Activated CD4-positive, CD25-positive, alpha-beta regulatory T cell treated with anti-CD3 and anti-CD28 coated beads, Interleukin-2, amount 50 U/mL, for 16 hours (primary cell): ENCODE data around the gene EPG5.
"Not testable (repeated sequence)": the region's sequence is repeated elsewhere in the genome, so short reads cannot be mapped to it uniquely, and the experiment has no call there.

ENCODE experiments used
- DNase-seq: peaks from one replicate; pipeline ENCODE4 v3.0.0-alpha.2; 2020; ENCODE audit warnings: low read depth, low spot score

EPG5 gene

GRCh38 chr18:45967007-45967706 lies at the start of gene EPG5:
Gene EPG5 (minus strand): TSS chr18:45967329. CDS start chr18:45967239, 90 bp downstream.
- peak; percentile 85 for DNase-seq

GRCh38 chr18:46013484-46014189 lies 46.5 kb upstream of the EPG5 start:
- no peak for DNase-seq

DNA sequence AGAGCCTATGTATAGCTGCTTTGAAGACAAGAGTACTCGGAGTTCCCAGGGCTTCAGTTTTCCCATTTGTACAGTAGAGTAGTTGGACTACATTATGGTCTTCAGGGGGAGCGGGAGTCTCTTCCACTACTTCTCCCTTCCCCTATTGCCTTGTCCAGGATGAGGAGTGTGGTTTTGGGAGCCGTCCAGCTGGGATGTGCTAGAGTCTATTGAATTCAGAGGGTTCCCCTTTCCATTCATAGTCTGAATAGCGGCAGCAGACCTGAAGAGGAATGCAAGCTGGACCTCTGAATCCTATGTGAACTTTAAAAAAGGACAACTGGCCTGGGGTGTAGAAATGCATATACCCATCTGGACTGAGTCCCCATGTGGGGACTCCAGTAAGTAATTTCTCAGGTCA lies 43.5 kb upstream of the EPG5 start:
- DNase-seq: no peak

DNA sequence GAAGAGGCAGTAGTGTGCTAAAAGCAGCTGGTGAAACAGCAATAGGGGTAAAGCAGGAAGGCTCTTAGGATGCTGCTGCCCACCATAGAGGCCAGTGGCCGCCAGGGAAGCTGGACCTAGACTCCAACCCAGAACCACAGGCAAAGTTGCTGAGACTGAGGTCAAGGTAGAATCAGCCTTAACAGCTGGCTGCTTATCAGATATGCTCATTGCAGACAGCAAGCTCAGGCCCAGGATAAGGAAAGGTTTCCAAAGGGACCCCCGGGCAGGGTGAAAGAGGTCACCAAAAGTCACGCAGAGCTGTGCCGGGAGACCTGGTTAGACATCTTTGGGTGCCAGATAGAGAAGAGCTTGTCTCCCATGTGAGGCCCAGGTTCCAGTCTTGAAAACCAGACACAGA lies 42.9 kb upstream of the EPG5 start:
- DNase-seq: no peak

GRCh38 chr18:46009125-46009840 lies 42.2 kb upstream of the EPG5 start:
- DNase-seq: no peak

GRCh38 chr18:46008531-46008930 lies 41.4 kb upstream of the EPG5 start:
- no peak for DNase-seq

GRCh38 chr18:46007165-46007564 lies 40.0 kb upstream of the EPG5 start:
- no peak for DNase-seq

GRCh38 chr18:46002934-46003333 lies 35.8 kb upstream of the EPG5 start:
- no peak for DNase-seq

- no peak for DNase-seq
These were observed 34.8 kb upstream of the EPG5 start for GRCh38 chr18:46001892-46002291.

- DNase-seq: no peak
These were observed 33.9 kb upstream of the EPG5 start for GRCh38 chr18:46001074-46001473.

GRCh38 chr18:45999536-45999935 lies 32.4 kb upstream of the EPG5 start:
- no peak for DNase-seq

DNA sequence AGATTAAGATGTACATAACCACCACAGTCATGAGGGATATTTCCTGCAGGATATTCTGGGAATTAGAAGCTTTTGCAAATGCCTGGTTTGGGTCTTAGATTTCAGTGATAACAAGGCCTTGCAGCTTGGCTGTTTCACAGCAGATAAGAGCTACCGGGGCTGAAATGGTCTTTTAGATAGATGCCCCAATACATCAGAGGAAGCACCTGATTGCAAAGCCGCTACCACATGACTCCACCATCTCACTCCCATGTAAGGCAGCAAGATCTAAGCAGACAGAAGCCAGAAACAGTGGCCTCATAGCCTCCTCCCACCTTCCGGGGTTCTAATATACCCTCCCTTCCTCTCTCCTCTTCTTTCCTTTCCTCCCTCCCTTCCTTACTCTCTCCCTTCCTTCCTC lies 31.1 kb upstream of the EPG5 start:
- DNase-seq: no peak

DNA sequence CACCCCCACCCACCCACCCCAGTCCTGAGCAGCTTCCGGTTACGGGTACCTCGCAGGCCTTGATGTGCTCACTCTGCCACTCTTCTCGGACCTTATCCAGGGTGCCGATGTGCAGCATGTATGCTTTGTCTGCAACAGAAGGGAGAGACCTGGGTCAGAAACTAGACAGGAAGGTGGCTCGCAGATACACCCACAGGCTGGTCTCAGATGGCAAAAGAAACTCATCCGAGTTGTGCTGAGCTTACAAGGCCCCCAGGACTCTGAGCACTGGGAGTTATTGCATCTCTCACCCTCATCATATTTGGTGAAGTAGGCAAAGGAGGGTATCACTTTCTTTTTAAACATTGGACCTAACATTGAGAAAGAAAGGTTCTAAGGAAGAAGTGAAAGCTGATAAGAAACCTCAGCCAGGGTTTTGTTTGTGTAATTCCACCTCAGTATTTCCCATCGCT lies 30.6 kb upstream of the EPG5 start:
- DNase-seq: no peak

DNA sequence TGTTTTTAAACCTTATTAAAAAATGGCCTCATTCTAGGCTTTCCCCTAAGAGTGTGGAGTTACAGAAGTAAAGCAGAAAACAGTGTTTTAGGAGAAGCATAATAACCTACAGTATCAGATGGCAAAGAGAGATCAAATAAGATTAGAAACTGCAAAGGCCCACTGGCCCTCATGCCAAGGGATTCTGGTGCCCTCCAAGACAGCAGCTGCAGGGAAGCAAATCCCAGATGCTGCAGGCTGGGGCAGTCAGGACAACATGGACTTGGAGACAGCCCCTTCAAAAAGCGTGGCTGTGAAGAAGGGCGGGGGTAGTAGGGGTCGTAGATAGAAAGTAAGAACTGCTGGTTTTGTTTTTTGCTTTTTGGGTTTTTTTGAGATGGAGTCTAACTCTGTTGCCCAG lies 28.3 kb upstream of the EPG5 start:
- no peak for DNase-seq

DNA sequence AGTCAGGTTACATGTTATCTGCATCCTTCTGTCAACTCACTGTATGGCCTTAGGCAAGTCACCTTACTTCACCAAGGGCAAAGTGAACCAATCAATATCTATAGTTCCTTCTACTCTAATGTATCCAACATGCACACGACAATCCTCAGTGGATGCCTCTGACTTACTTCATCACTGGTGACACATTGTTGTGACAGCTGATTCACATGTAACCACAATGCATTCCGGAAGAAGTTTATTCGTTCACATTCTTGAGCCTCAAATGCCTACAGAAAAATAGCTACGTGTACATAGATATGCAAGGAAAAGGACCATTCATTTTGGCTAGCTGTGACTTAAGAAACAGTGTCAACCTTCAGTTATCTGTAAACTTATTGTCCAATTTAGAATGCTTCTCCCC lies 26.3 kb upstream of the EPG5 start:
- DNase-seq: no peak

GRCh38 chr18:45992527-45992926 lies 25.4 kb upstream of the EPG5 start:
- not testable (repeated sequence) for DNase-seq

- DNase-seq: no peak
These were observed 24.7 kb upstream of the EPG5 start for GRCh38 chr18:45991788-45992187.

DNA sequence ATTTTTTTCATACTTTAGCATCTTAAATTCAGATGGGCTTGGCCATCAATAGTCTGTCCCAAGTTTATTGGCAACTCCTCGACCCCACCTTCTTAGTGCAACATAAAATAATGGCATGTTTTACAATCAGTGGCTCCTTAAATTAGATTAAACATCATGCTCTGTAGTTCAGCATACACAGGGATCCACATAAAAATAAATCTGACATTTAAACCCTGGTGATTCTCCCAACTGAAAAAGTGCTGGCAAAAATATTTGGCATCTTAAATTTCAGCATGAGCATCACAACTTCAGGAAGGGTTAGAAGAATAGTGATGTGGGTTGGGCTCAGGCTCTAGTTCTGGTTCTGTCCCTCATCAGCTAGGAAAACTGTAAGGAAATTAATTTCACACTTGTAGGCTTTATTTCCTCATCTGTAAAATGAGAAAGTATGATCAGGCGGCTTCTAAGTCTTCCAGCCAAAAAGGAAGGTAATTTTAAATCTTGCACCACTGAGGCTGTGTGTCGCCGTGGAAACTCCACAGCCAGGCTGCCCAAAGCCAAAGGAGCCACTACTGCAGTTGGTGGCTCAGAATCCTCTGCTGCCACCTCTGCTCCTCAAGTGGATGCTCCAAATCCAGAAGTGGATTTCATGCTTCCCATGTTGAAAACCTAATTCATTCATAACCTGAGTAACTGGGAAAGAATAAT lies 17.6 kb upstream of the EPG5 start:
- DNase-seq: no peak

GRCh38 chr18:45981821-45982220 lies 14.7 kb upstream of the EPG5 start:
- DNase-seq: no peak

DNA sequence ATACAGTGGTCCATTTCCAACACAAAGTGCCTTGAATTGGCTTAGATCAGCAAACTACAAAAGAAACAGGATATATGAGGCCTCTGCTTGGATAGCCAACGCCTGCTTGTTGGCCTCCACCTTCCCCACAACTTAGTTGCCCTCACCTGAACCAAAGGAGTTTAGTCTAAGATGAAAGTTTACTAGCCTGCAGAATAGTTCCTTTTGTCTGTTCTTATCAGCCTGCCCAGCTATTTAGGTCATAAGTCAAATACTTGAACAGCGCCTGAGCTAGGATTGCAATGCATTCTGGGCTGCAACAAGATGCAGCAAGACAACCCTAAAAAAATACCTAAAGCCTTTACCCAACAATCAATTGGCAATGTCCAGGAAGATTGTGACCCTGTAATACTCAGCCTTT lies 13.1 kb upstream of the EPG5 start:
- DNase-seq: no peak

DNA sequence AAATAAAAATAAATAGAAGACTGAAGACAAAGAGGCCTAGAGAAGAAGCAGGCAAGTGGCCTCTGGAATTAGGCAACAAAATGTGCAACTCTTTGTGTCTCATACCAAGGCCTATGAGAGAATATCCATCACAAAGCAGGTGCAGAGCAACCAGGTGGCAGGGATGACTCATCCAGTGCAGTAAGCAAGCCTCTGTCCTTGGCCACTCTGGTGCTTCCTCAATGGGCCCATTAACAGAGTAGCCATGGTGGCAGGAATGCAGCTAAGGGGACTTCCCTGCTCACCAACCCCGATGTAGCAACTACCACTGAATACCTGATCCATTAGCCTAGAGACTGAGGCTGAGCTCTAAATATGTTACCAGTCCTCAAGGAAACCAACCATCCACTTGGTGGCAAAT lies 11.0 kb upstream of the EPG5 start:
- DNase-seq: no peak

GRCh38 chr18:45976974-45977373 lies 9.8 kb upstream of the EPG5 start:
- no peak for DNase-seq
